T-helper 2 cell treated with Interferon-gamma antibody and Interleukin-4, amounts not matched to agents 5 μg/mL and 100 μg/mL, for 36 hours (primary cell): ENCODE data around the gene SERPINH1.

Experiments used
- DNase-seq: peaks from one replicate; pipeline ENCODE4 v3.0.0; 2021; ENCODE audit warnings: low spot score
- H3K27ac Mint-ChIP-seq: one replicate; pipeline ENCODE4 v1.8.0; 2021; ENCODE audit warnings: mild to moderate bottlenecking, mixed read lengths
- H3K27me3 Mint-ChIP-seq: one replicate; pipeline ENCODE4 v1.8.0; 2021; ENCODE audit warnings: low read depth, mixed read lengths
- H3K36me3 Mint-ChIP-seq: one replicate; pipeline ENCODE4 v1.8.0; 2021; ENCODE audit warnings: low read depth, mixed read lengths
- H3K4me1 Mint-ChIP-seq: one replicate; pipeline ENCODE4 v1.8.0; 2021; ENCODE audit warnings: low read depth, mixed read lengths
- H3K4me3 Mint-ChIP-seq: one replicate; pipeline ENCODE4 v1.8.0; 2022; ENCODE audit warnings: mild to moderate bottlenecking, moderate library complexity, mixed read lengths
- H3K9me3 Mint-ChIP-seq: one replicate; pipeline ENCODE4 v1.8.0; 2021; ENCODE audit warnings: mixed read lengths

SERPINH1 gene

GRCh38 chr11:75555079-75555811, 6.8 kb upstream of the SERPINH1 start:
- no peak for DNase-seq
- no peaks in the 10 kb centered on the region for H3K36me3 Mint-ChIP-seq
- no peaks in the 10 kb centered on the region for H3K4me1 Mint-ChIP-seq
- no peaks in the 10 kb centered on the region for H3K9me3 Mint-ChIP-seq
- no peak overlapping the region for H3K4me3 Mint-ChIP-seq
- no peak overlapping the region for H3K27ac Mint-ChIP-seq
- H3K27me3 Mint-ChIP-seq, result peaks cover 8% of the 10 kb centered on the region

- peaks cover 10% of the 10 kb centered on the region for H3K27me3 Mint-ChIP-seq
- no peaks in the 10 kb centered on the region for H3K36me3 Mint-ChIP-seq
- no peak overlapping the region for H3K4me3 Mint-ChIP-seq
- no peak overlapping the region for H3K27ac Mint-ChIP-seq
- H3K4me1 Mint-ChIP-seq, result peaks cover 3% of the 10 kb centered on the region
- no peak for DNase-seq
- no peaks in the 10 kb centered on the region for H3K9me3 Mint-ChIP-seq
Observed at GRCh38 chr11:75556275-75556674, 5.8 kb upstream of the SERPINH1 start.

- no peaks in the 10 kb centered on the region for H3K36me3 Mint-ChIP-seq
- H3K27me3 Mint-ChIP-seq, result peaks cover 10% of the 10 kb centered on the region
Observed at GRCh38 chr11:75557666-75558494, 4.2 kb upstream of the SERPINH1 start.

GRCh38 chr11:75558939-75559843, 2.9 kb upstream of the SERPINH1 start:
- peaks cover 22% of the 10 kb centered on the region for H3K4me1 Mint-ChIP-seq
- no peaks in the 10 kb centered on the region for H3K36me3 Mint-ChIP-seq
- no peak for DNase-seq
- no peak overlapping the region for H3K27ac Mint-ChIP-seq
- peaks cover 10% of the 10 kb centered on the region for H3K27me3 Mint-ChIP-seq
- H3K9me3 Mint-ChIP-seq, result no peaks in the 10 kb centered on the region
- H3K4me3 Mint-ChIP-seq, result peak overlapping the region; percentile 18

More at GRCh38 chr11:75557666-75558494, 4.2 kb upstream of the SERPINH1 start:
- H3K4me1 Mint-ChIP-seq, result peaks cover 14% of the 10 kb centered on the region
- H3K4me3 Mint-ChIP-seq, result no peak overlapping the region
- no peak for DNase-seq
- H3K9me3 Mint-ChIP-seq, result no peaks in the 10 kb centered on the region
- no peak overlapping the region for H3K27ac Mint-ChIP-seq

- H3K4me1 Mint-ChIP-seq, result peaks cover 22% of the 10 kb centered on the region
- H3K27me3 Mint-ChIP-seq, result peaks cover 10% of the 10 kb centered on the region
- peak overlapping the region; percentile 65 for H3K4me3 Mint-ChIP-seq
- H3K9me3 Mint-ChIP-seq, result no peaks in the 10 kb centered on the region
- no peak for DNase-seq
- peak overlapping the region; percentile 55 for H3K27ac Mint-ChIP-seq
- H3K36me3 Mint-ChIP-seq, result no peaks in the 10 kb centered on the region
Observed at GRCh38 chr11:75560644-75561043, 1.4 kb upstream of the SERPINH1 start.

- Mint-ChIP-seq H3K4me1 (peaks cover 22% of the 10 kb centered on the region), H3K9me3 (no peaks in the 10 kb centered on the region), H3K27me3 (peaks cover 7% of the 10 kb centered on the region), H3K36me3 (peaks cover 3% of the 10 kb centered on the region), H3K27ac (peak overlapping the region; percentile 95), H3K4me3 (peak overlapping the region; percentile 99)
- no peak for DNase-seq
Observed at GRCh38 chr11:75561426-75562047, 516 bp upstream of the SERPINH1 start.

GRCh38 chr11:75562836-75563484, 907 bp downstream of the SERPINH1 start:
- peak overlapping the region; percentile 95 for H3K27ac Mint-ChIP-seq
- peaks cover 7% of the 10 kb centered on the region for H3K27me3 Mint-ChIP-seq
- H3K36me3 Mint-ChIP-seq, result peaks cover 3% of the 10 kb centered on the region
- peak overlapping the region; percentile 99 for H3K4me3 Mint-ChIP-seq
- H3K9me3 Mint-ChIP-seq, result no peaks in the 10 kb centered on the region
- H3K4me1 Mint-ChIP-seq, result peaks cover 22% of the 10 kb centered on the region
- DNase-seq, result no peak

- H3K4me1 Mint-ChIP-seq, result peaks cover 22% of the 10 kb centered on the region
- no peak for DNase-seq
- H3K9me3 Mint-ChIP-seq, result no peaks in the 10 kb centered on the region
- H3K27me3 Mint-ChIP-seq, result peaks cover 7% of the 10 kb centered on the region
- peaks cover 3% of the 10 kb centered on the region for H3K36me3 Mint-ChIP-seq
- peak overlapping the region; percentile 74 for H3K27ac Mint-ChIP-seq
- peak overlapping the region; percentile 99 for H3K4me3 Mint-ChIP-seq
Observed at GRCh38 chr11:75563501-75563977, 1.5 kb downstream of the SERPINH1 start.

- Mint-ChIP-seq H3K27me3 (peaks cover 7% of the 10 kb centered on the region), H3K36me3 (peaks cover 8% of the 10 kb centered on the region), H3K9me3 (no peaks in the 10 kb centered on the region), H3K4me1 (peaks cover 22% of the 10 kb centered on the region), H3K4me3 (peak overlapping the region; percentile 99), H3K27ac (peak overlapping the region; percentile 74)
- DNase-seq, result no peak
Observed at GRCh38 chr11:75563978-75564552, 2.0 kb downstream of the SERPINH1 start.

- peaks cover 2% of the 10 kb centered on the region for H3K27me3 Mint-ChIP-seq
- H3K4me1 Mint-ChIP-seq, result peaks cover 22% of the 10 kb centered on the region
- no peak for DNase-seq
- H3K27ac Mint-ChIP-seq, result no peak overlapping the region
- no peaks in the 10 kb centered on the region for H3K9me3 Mint-ChIP-seq
- peaks cover 9% of the 10 kb centered on the region for H3K36me3 Mint-ChIP-seq
- no peak overlapping the region for H3K4me3 Mint-ChIP-seq
Observed at GRCh38 chr11:75565221-75565814, 3.3 kb downstream of the SERPINH1 start.

GRCh38 chr11:75565916-75566762, 4.1 kb downstream of the SERPINH1 start:
- peaks cover 9% of the 10 kb centered on the region for H3K36me3 Mint-ChIP-seq
- no peak overlapping the region for H3K27ac Mint-ChIP-seq
- no peak for DNase-seq
- H3K4me3 Mint-ChIP-seq, result no peak overlapping the region
- peaks cover 20% of the 10 kb centered on the region for H3K4me1 Mint-ChIP-seq
- no peaks in the 10 kb centered on the region for H3K27me3 Mint-ChIP-seq
- H3K9me3 Mint-ChIP-seq, result no peaks in the 10 kb centered on the region
